Measurements from ENCODE around the gene KHDC3L. TPM values are rescaled to one million over a fixed set of nuclear protein-coding genes. Genes with fewer than 3 reads are reported as not detected.
A peak's percentile ranks its signal among the peaks of the same experiment; 100 is the strongest.

Gene KHDC3L, protein sequence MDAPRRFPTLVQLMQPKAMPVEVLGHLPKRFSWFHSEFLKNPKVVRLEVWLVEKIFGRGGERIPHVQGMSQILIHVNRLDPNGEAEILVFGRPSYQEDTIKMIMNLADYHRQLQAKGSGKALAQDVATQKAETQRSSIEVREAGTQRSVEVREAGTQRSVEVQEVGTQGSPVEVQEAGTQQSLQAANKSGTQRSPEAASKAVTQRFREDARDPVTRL
- not detected for total RNA-seq

GRCh38 chr6:73362358-73362757 is at the start of gene KHDC3L:
TSS of gene KHDC3L (plus strand) at chr6:73362658. CDS start at chr6:73362730, 72 bp downstream.
- Histone ChIP-seq H3K4me1 (no peaks in the 10 kb centered on the region), H3K36me3 (no peaks in the 10 kb centered on the region), H3K27me3 (no peaks in the 10 kb centered on the region), H3K4me3 (no peak within 1 kb of the TSS), H3K9me3 (no peaks in the 10 kb centered on the region), H3K27ac (no peak within 1 kb of the TSS)
- ATAC-seq: no peak
- WGBS, 2 donors (ENCODE audit: low coverage in 1 of 2): 85% methylated on average over 8 of the region's 23 CpGs; no CpG with 5 or more reads in 1 of the 2 donors
- no peak for TF ChIP-seq POLR2AphosphoS5 (IDR thresholded peaks at IDR 0.05)
- no peak for TF ChIP-seq EP300 (IDR thresholded peaks at IDR 0.05)
- no peak for TF ChIP-seq CTCF (IDR thresholded peaks at IDR 0.05)
- TF ChIP-seq POLR2A (IDR thresholded peaks at IDR 0.05): no peak

- TF ChIP-seq CTCF (IDR thresholded peaks at IDR 0.05) (no peak), POLR2A (IDR thresholded peaks at IDR 0.05) (no peak), EP300 (IDR thresholded peaks at IDR 0.05) (no peak), POLR2AphosphoS5 (IDR thresholded peaks at IDR 0.05) (no peak)
- ATAC-seq: no peak
- Histone ChIP-seq H3K27me3 (peaks cover 26% of the 10 kb centered on the region), H3K27ac (no peak overlapping the region), H3K4me1 (peaks cover 0 to 16% (median 0%) of the 10 kb centered on the region in 3 donors), H3K9me3 (peaks cover 0 to 23% (median 0%) of the 10 kb centered on the region in 3 donors), H3K4me3 (peak overlapping the region in 1 of 2 donors; percentile 35), H3K36me3 (no peaks in the 10 kb centered on the region)
- WGBS, 2 donors (ENCODE audit: low coverage in 1 of 2): 49 to 65% methylated on average over 3 to 14 of the region's 61 CpGs
Observed at GRCh38 chr6:73314577-73315492, 47.6 kb upstream of the KHDC3L start.

DNA sequence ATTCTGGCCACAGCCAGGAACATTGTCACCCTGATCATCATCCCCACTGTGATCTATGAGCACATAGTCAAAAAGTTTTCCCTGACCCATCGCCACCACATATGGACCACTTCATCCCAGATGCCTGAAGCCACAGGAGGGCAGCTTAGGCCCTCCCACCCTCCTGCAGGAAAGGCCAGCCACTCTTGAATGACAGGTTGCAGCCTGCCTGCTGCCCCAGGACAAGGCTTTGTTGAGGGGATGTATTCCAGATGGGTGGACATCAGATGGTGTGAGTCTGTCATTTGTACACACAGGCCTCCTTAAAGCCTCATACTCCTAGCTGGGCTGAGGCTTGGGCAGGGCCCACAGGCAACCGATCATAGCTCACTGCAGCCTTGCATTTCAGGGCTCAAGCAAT is 39.1 kb upstream of the KHDC3L start:
- no peaks in the 10 kb centered on the region for H3K36me3 ChIP-seq
- TF ChIP-seq POLR2AphosphoS5 (IDR thresholded peaks at IDR 0.05): no peak
- TF ChIP-seq CTCF (IDR thresholded peaks at IDR 0.05): no peak
- no peak for TF ChIP-seq EP300 (IDR thresholded peaks at IDR 0.05)
- no peak for TF ChIP-seq POLR2A (IDR thresholded peaks at IDR 0.05)
- no peak overlapping the region for H3K27ac ChIP-seq
- no peak for ATAC-seq
- no peak overlapping the region for H3K4me3 ChIP-seq
- peaks cover 0 to 18% (median 0%) of the 10 kb centered on the region in 3 donors for H3K9me3 ChIP-seq
- peaks cover 1% of the 10 kb centered on the region for H3K27me3 ChIP-seq
- no peaks in the 10 kb centered on the region for H3K4me1 ChIP-seq
- WGBS, 2 donors (ENCODE audit: low coverage in 1 of 2): 60 to 86% methylated on average over 1 of the region's 2 CpGs

DNA sequence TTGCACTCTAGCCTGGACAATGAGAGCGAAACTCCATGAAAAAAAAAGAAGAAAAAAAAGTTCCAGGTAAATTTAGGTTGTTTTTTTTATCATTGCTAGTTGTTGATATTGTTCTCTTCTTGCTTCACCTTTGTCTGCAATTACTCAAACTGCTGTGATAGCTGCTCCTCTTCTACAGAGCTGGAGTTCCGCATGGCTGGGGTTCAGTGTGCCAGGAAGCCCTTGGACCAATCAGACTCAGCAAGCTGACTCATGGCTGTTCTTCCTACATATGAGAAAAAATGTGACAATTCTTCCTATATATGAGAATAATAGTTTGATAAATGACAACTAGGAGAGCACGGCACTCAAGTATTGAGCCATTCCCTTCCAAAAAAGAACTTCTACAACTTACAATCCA is 36.8 kb upstream of the KHDC3L start:
- 72 to 84% methylated on average over 3 of the region's 3 CpGs for WGBS, 2 donors (ENCODE audit: low coverage in 1 of 2)
- TF ChIP-seq EP300 (IDR thresholded peaks at IDR 0.05): no peak
- no peak for TF ChIP-seq POLR2A (IDR thresholded peaks at IDR 0.05)
- no peak for TF ChIP-seq CTCF (IDR thresholded peaks at IDR 0.05)
- TF ChIP-seq POLR2AphosphoS5 (IDR thresholded peaks at IDR 0.05): no peak

More for the DNA sequence above, 36.8 kb upstream of the KHDC3L start:
- H3K9me3 ChIP-seq: no peaks in the 10 kb centered on the region
- no peak for ATAC-seq
- H3K27ac ChIP-seq: no peak overlapping the region
- H3K4me3 ChIP-seq: no peak overlapping the region
- H3K27me3 ChIP-seq: peaks cover 15% of the 10 kb centered on the region
- no peaks in the 10 kb centered on the region for H3K36me3 ChIP-seq
- no peaks in the 10 kb centered on the region for H3K4me1 ChIP-seq

Data from gastroesophageal sphincter (tissue), 4 donors.